GM23338 (cell line): ENCODE measurements around the gene RAB6A.

ENCODE experiments used
- CREB1 ChIP-seq: fragments of 250-450 bp; sonication (Bioruptor Pico); IDR thresholded peaks from 2 replicates; pipeline ENCODE4 v1.5.0; 2020; ENCODE audit warnings: low read depth, mild to moderate bottlenecking, moderate library complexity
- CTCF ChIP-seq, 2 experiments: fragments of 200-600 bp in 1 of 2; sonication (generic) in 1 of 2; conservative IDR thresholded peaks; 2 replicates each; pipeline versions ENCODE4 v1.5.1 to v1.6.1; 2016 to 2017; ENCODE audit warnings: antibody characterized with exemption in 2 of 2, low read depth in 2 of 2, mild to moderate bottlenecking in 2 of 2, moderate library complexity in 1 of 2
- ETS1 ChIP-seq: IDR thresholded peaks from 2 replicates; pipeline ENCODE4 v1.6.1; 2016; ENCODE audit warnings: antibody characterized with exemption
- EZH2 ChIP-seq: fragments of 200-600 bp; sonication (generic); IDR thresholded peaks from one replicate; pipeline ENCODE4 v1.8.0; 2017; ENCODE audit warnings: antibody characterized with exemption, mild to moderate bottlenecking, low read depth; ENCODE audit not compliant: unreplicated experiment
- EZH2phosphoT487 ChIP-seq: fragments of 200-600 bp; sonication (generic); IDR thresholded peaks from one replicate; pipeline ENCODE4 v1.8.1; 2018; ENCODE audit warnings: antibody characterized with exemption; ENCODE audit not compliant: unreplicated experiment
- JUNB ChIP-seq: IDR thresholded peaks from one replicate; pipeline ENCODE4 v1.6.1; 2016; ENCODE audit warnings: antibody characterized with exemption; ENCODE audit not compliant: unreplicated experiment
- NANOG ChIP-seq: IDR thresholded peaks from 2 replicates; pipeline ENCODE4 v1.6.1; 2016; ENCODE audit warnings: antibody characterized with exemption, borderline replicate concordance
- POLR2AphosphoS5 ChIP-seq: IDR thresholded peaks from 2 replicates; pipeline ENCODE4 v1.6.1; 2016; ENCODE audit warnings: antibody characterized with exemption, low read depth
- REST ChIP-seq: IDR thresholded peaks from one replicate; pipeline ENCODE4 v1.6.1; 2018; ENCODE audit warnings: antibody characterized with exemption; ENCODE audit not compliant: unreplicated experiment
- ZNF114 ChIP-seq: fragments of 250-450 bp; sonication (Bioruptor Pico); IDR thresholded peaks from 2 replicates; pipeline ENCODE4 v1.5.0; 2020; ENCODE audit warnings: mild to moderate bottlenecking, moderate library complexity
- ZNF331 ChIP-seq: fragments of 250-450 bp; sonication (Bioruptor Pico); IDR thresholded peaks from 2 replicates; pipeline ENCODE4 v1.5.0; 2020; ENCODE audit warnings: low read depth, mild to moderate bottlenecking, moderate library complexity

GRCh38 chr11:73728000-73728399 is 32.9 kb downstream of the RAB6A start:
- no peak for TF ChIP-seq CTCF (conservative IDR thresholded peaks at IDR 0.05; ENCODE audit: low read depth in 2 of 2)
- no peak for TF ChIP-seq POLR2AphosphoS5
- no peak for TF ChIP-seq REST
- TF ChIP-seq EZH2phosphoT487 = no peak
- TF ChIP-seq CREB1 (CRISPR knock-in tag) = no peak
- no peak for TF ChIP-seq EZH2
- no peak for TF ChIP-seq NANOG
- TF ChIP-seq JUNB = no peak
- TF ChIP-seq ZNF331 = no peak
- no peak for TF ChIP-seq ETS1
- TF ChIP-seq ZNF114 (CRISPR knock-in tag) = no peak
